Measurements from ENCODE around the gene PGAM4.

Gene PGAM4

DNA sequence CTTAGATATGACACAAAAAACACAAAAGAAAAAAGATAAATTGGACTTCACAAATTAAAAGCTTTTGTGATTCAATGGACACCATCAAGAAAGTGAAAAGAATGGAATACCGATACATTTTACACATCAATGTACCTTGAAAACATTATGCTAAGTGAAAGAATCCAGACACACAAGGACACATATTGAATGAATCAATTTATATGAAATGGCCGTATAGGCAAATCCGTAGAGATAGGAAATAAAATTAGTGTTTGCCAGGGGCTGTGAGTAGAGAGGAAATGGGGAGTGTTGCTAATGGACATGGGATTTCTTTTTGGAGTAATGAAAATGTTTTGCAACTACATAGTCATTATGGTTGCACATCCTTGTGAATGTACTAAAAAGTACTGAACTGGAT, 3.1 kb downstream of the PGAM4 start:
- TF ChIP-seq, protein P1, sequence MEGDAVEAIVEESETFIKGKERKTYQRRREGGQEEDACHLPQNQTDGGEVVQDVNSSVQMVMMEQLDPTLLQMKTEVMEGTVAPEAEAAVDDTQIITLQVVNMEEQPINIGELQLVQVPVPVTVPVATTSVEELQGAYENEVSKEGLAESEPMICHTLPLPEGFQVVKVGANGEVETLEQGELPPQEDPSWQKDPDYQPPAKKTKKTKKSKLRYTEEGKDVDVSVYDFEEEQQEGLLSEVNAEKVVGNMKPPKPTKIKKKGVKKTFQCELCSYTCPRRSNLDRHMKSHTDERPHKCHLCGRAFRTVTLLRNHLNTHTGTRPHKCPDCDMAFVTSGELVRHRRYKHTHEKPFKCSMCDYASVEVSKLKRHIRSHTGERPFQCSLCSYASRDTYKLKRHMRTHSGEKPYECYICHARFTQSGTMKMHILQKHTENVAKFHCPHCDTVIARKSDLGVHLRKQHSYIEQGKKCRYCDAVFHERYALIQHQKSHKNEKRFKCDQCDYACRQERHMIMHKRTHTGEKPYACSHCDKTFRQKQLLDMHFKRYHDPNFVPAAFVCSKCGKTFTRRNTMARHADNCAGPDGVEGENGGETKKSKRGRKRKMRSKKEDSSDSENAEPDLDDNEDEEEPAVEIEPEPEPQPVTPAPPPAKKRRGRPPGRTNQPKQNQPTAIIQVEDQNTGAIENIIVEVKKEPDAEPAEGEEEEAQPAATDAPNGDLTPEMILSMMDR (conservative IDR thresholded peaks at IDR 0.05; ENCODE audit: low read length): no peak
- no peak overlapping the region for H3K4me3 ChIP-seq (ENCODE audit: low read length)
- DNase-seq (ENCODE audit: low read depth): no peak

GRCh38 chrX:77962068-77962902, 7.2 kb downstream of the PGAM4 start:
- TF ChIP-seq, protein P1 (conservative IDR thresholded peaks at IDR 0.05; ENCODE audit: low read length): no peak

GRCh38 chrX:77961063-77961462, 8.4 kb downstream of the PGAM4 start:
- H3K4me3 ChIP-seq (ENCODE audit: low read length): no peak overlapping the region
- TF ChIP-seq, protein P1 (conservative IDR thresholded peaks at IDR 0.05; ENCODE audit: low read length): no peak
- no peak for DNase-seq (ENCODE audit: low read depth)

More at GRCh38 chrX:77962068-77962902, 7.2 kb downstream of the PGAM4 start:
- no peak overlapping the region for H3K4me3 ChIP-seq (ENCODE audit: low read length)
- DNase-seq (ENCODE audit: low read depth): no peak

DNA sequence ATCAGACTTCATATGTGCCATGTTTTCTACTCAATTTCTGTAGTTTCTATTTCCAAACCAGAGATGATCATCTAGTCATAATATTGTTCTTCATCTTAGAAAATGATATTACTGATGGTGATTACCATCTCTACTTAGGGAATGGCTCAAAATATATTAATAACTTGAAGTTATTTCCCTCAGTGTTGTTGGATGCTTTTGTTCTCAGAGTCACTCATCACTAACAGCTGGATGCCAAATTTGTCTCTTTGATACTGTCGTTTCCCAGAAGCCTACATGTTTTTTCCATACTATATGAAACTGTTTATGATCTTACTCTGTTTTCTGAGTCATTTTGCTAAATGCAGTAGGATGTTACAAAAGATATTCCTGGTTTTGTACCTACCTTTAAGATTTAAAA, 8.9 kb downstream of the PGAM4 start:
- TF ChIP-seq, protein P1 (conservative IDR thresholded peaks at IDR 0.05; ENCODE audit: low read length): no peak

DNA sequence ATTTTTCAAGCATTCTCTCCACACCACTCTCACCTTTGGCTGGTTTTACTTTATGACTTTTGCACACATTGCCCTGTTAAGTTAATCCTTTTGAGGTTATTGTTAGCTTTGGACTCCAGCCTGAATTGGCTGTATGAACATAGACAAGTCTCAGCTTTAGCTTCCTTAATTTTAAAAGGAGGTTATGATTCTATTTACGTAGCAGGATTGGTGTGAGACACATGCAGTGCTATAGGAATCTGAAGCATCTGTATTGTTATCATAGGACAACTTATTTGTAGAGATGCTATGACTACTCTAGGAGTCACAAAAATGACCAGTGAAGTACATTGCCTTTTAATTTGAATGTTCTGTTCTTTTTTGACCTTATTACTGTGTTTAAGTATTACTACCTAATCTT, 15.7 kb downstream of the PGAM4 start:
- no peak overlapping the region for H3K4me3 ChIP-seq (ENCODE audit: low read length)
- TF ChIP-seq, protein P1 (conservative IDR thresholded peaks at IDR 0.05; ENCODE audit: low read length): no peak

More for the DNA sequence above, 8.9 kb downstream of the PGAM4 start:
- no peak overlapping the region for H3K4me3 ChIP-seq (ENCODE audit: low read length)
- DNase-seq (ENCODE audit: low read depth): no peak

GRCh38 chrX:77953302-77953701, 16.1 kb downstream of the PGAM4 start:
- no peak overlapping the region for H3K4me3 ChIP-seq (ENCODE audit: low read length)
- TF ChIP-seq, protein P1 (conservative IDR thresholded peaks at IDR 0.05; ENCODE audit: low read length): no peak
- no peak for DNase-seq (ENCODE audit: low read depth)

More for the DNA sequence above, 15.7 kb downstream of the PGAM4 start:
- DNase-seq (ENCODE audit: low read depth): no peak

- no peak overlapping the region for H3K4me3 ChIP-seq (ENCODE audit: low read length)
- TF ChIP-seq, protein P1 (conservative IDR thresholded peaks at IDR 0.05; ENCODE audit: low read length): no peak
- DNase-seq (ENCODE audit: low read depth): no peak
These were observed 17.3 kb downstream of the PGAM4 start for GRCh38 chrX:77952173-77952572.

All from AG10803 (cell line).